Measurements from ENCODE around the gene TBX2.

Gene TBX2

GRCh38 chr17:61416211-61416539, 16.5 kb downstream of the TBX2 start:
- peak overlapping the region; percentile 14 for H3K27ac ChIP-seq
- no peak for TF ChIP-seq CTCF (conservative IDR thresholded peaks at IDR 0.05; ENCODE audit: low read depth)
- ChIA-PET CTCF (interaction anchor here (0.6 to 1.3 kb wide), 4 partner anchors 19 to 167 kb away, joined by 3 to 5 read pairs (median 5); no protein-coding TSS in a partner anchor), POLR2A (ENCODE audit: low non-redundant PET) (no interaction called here)
- DNase-seq (ENCODE audit: low spot score) = no peak

DNA sequence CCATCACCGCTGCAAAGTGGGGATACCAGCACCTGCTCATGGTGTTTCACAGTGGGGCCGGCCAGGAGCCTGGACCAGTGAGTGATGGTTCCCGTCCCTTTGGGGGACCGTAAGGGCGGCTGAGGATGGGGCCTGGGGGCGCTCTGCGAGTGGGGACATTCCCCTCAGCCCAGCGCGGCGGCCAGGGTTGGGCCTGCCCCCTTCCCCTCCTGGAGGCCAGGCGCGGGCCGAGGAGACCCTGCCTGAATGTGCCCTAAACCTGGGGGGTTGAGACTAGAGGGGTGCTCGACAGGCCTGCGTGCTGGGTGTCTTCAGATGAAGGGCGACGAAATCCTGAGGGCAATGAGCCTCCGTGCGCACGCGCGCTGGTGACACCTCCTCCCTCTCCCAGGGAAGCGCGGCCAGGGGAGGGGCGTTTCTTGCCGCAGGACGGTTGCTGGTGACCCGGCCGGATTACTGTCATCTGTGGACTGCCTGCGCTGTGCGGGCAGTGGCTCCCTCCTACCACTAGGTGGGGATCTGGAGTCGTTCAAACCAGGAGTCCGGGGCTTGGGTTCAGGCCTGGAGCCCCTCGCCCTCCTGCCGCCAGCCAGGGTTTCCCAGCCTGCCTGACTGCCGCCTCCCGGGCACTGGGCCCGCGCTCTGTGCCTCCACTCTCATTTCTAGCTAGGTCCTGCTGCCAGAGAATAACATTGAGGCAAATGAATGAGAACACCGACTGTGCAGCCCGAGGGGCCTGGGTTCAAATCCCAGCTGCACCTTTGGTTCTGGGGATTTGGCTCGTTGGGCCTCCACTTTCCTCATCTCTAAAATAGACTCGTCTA, 17.1 kb downstream of the TBX2 start:
- peak; percentile 73 for DNase-seq (ENCODE audit: low spot score)
- no peak overlapping the region for H3K27ac ChIP-seq
- ChIA-PET POLR2A (ENCODE audit: low non-redundant PET) (no interaction called here), CTCF (interaction anchor here (0.6 to 1.3 kb wide), 12 partner anchors 10 to 629 kb away, joined by 3 to 9 read pairs (median 4); no protein-coding TSS in a partner anchor)
- TF ChIP-seq CTCF (conservative IDR thresholded peaks at IDR 0.05; ENCODE audit: low read depth) = peak; percentile 96

DNA sequence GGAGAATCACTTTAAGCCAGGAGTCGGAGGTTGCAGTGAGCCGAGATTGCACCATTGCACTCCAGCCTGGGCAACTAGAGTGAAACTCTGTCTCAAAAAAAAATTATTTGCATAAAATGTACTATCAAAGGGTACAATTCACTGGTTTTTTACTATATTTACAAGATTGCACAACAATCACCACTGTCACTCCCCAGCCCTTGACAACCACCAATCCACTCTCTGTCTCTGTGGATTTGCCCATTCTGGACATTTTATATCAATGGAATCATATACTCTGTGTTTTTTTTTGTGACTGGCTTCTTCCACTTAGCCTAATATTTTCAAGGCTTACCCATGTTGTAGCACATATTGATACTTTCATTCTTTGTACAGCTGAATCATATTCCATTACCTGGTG, 18.8 kb downstream of the TBX2 start:
- TF ChIP-seq CTCF (conservative IDR thresholded peaks at IDR 0.05; ENCODE audit: low read depth) = no peak
- ChIA-PET CTCF (no interaction called here), POLR2A (ENCODE audit: low non-redundant PET) (no interaction called here)
- no peak overlapping the region for H3K27ac ChIP-seq
- DNase-seq (ENCODE audit: low spot score) = no peak

- CTCF ChIA-PET = no interaction called here
- H3K27ac ChIP-seq = no peak overlapping the region
- TF ChIP-seq CTCF (conservative IDR thresholded peaks at IDR 0.05; ENCODE audit: low read depth) = no peak
- no peak for DNase-seq (ENCODE audit: low spot score)
- POLR2A ChIA-PET (ENCODE audit: low non-redundant PET) = no interaction called here
Measured at GRCh38 chr17:61419496-61420046, 19.9 kb downstream of the TBX2 start.

DNA sequence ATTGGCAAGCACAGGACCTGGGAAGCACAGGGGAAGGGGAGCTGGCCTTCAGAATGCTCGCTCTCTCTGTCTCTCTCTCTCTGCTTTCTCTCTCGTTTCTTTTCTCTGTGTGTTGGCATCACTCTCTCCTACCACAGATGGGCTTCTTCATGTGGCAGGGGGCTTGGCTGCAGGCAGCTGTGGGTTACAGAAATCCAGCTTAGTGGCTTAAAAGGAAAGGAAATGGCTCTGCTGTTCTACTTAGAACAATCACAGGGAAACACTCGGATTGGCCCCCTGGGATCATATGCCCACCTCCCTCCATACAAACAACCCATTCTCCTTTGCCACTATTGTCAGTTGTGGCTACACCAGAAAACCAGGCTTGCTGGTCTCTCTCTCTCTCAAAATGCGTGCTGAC, 20.4 kb downstream of the TBX2 start:
- ChIA-PET POLR2A (ENCODE audit: low non-redundant PET) (no interaction called here), CTCF (interaction anchor here (0.6 to 0.7 kb wide), 2 partner anchors 123 to 236 kb away, joined by 3 read pairs; no protein-coding TSS in a partner anchor)
- no peak overlapping the region for H3K27ac ChIP-seq
- no peak for DNase-seq (ENCODE audit: low spot score)
- no peak for TF ChIP-seq CTCF (conservative IDR thresholded peaks at IDR 0.05; ENCODE audit: low read depth)

GRCh38 chr17:61420745-61421398, 21.2 kb downstream of the TBX2 start:
- DNase-seq (ENCODE audit: low spot score) = no peak
- TF ChIP-seq CTCF (conservative IDR thresholded peaks at IDR 0.05; ENCODE audit: low read depth) = no peak
- POLR2A ChIA-PET (ENCODE audit: low non-redundant PET) = no interaction called here
- CTCF ChIA-PET = interaction anchor here (0.7 kb wide), 1 partner anchor 235 kb away, joined by 3 read pairs; no protein-coding TSS in a partner anchor
- no peak overlapping the region for H3K27ac ChIP-seq
